Smooth muscle cell of bladder (primary cell): ENCODE data around the gene PUS10. TPM values are rescaled to one million over a fixed set of nuclear protein-coding genes. Genes with fewer than 3 reads are reported as not detected.

ENCODE experiments used
- total RNA-seq: library from RNA; depleted of rRNA; stranded (reverse); fragments of >200 nt; gene quantifications from 2 replicates; pipeline ENCODE4 v1.2.3, GENCODE V29; 2014

The PUS10 gene, protein sequence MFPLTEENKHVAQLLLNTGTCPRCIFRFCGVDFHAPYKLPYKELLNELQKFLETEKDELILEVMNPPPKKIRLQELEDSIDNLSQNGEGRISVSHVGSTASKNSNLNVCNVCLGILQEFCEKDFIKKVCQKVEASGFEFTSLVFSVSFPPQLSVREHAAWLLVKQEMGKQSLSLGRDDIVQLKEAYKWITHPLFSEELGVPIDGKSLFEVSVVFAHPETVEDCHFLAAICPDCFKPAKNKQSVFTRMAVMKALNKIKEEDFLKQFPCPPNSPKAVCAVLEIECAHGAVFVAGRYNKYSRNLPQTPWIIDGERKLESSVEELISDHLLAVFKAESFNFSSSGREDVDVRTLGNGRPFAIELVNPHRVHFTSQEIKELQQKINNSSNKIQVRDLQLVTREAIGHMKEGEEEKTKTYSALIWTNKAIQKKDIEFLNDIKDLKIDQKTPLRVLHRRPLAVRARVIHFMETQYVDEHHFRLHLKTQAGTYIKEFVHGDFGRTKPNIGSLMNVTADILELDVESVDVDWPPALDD
- 6.3 and 7.2 TPM in 2 replicates for total RNA-seq

DNA sequence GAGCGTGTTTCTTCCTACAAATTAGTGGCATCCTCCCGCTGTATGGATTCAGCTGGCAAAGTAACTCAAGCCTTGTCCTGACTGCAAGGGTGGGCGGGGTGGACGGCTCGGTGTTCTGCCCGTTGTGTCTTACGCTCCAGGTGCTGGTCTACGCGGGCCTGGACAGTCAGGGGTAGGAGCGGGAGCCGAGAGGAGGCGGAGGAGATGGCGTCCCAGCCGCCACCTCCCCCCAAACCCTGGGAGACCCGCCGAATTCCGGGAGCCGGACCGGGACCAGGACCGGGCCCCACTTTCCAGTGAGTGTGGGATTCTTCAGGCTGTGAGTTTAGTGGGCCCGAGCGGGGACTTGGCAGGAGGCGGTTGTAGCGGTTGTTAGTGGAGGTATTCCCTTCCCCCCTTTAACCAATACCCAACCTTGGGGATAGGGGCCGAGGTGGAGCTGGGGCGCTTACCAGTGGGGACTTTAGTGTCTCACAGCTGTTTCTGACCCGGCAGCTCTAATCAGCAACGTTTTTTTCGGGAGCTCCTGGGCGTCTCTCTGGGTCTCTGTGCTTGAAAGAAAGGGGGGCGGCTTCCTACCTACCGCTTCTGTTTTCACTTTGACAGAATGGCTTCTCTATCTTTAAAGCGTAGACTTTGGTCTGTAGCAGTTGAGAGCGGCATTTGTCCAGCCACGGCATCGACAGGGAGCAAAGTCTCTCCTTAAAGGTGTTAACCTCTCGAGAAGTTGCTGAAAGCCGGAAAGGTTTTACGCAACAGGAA lies at the start of gene PUS10, which contains the start of gene PEX13:
PUS10 (minus strand) TSS at position 700 of the 762 bp plus-strand sequence. CDS start 6,365 bp downstream, outside the sequence.
PEX13 (plus strand) TSS at position 165 of the 762 bp plus-strand sequence; CDS start at position 205, 40 bp downstream.

DNA sequence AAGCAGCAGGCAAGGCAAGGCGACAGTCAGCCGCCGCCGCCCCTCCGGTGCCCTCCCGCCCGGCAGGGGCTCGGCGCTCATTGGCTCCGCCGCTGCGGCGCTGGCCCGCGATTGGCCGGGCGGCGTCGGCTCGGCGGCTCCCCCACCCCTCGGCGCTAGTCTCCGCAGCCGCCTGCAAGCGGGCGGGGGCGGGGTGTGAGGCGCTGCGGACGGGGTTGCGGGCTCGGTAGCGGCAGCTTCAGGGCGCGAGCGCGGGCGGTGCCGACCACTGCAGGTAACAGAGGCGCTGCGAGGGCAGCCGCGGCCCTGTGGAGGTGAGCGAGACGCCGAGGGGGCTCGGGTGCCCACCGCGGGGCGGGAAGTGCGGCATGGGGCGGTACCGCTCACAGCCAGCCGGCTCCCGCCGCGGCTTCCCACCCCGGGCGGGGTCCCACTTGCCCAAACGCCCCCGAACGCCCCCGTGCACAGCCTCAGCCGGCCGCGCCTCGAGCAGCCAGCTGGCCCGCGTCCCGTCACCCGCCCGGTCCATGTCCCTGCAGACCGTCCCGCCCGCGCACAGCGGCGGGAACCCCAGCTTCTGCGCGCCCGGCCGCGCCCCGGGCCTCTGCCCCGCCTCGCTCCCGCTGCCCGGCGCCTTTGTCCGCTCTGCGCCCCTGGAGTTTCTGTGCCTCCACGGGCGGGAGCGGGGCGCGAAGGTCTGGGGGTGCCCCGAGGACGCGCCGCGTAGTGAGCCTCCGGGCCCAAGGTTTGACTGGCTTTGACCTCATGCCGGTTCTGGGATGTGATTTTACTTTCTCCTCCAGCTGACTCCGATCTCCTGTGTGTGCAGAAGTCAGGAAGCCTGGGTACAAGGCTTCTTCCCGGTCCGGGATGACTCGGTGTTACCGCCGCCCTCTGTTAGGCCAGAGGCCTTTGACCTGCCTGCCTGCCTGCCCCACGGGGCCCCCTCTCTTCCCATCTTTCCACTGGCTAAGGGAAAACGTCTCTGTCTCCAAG lies 48.0 kb upstream of the PUS10 start, which contains the start of gene SANBR:
SANBR (plus strand) TSS at position 158 of the 996 bp plus-strand sequence. CDS start 4,480 bp downstream, outside the sequence.

Other genes with a start within 250 kb of the PUS10 start
- gene REL, start 136.7 kb downstream of the PUS10 start, total RNA-seq: 1.7 and 2.7 TPM in 2 replicates
- gene PEX13, start 535 bp downstream of the PUS10 start, total RNA-seq: 25.2 and 25.7 TPM in 2 replicates
- 10.1 and 11.7 TPM in 2 replicates for gene SANBR, start 47.6 kb upstream of the PUS10 start, total RNA-seq
- 8.7 and 14.6 TPM in 2 replicates for gene C2orf74, start 143.9 kb upstream of the PUS10 start, total RNA-seq